Left ventricle myocardium superior (tissue), 1 donor: ENCODE measurements around the gene CNIH1. TPM values are rescaled to one million over a fixed set of nuclear protein-coding genes. Genes with fewer than 3 reads are reported as not detected.
"Not testable (repeated sequence)": the region's sequence is repeated elsewhere in the genome, so short reads cannot be mapped to it uniquely, and the experiment has no call there.

Experiments
- ATAC-seq: fragments of 200-7000 bp; cut with Tn5 transposase; one replicate; pipeline ENCODE4 v1.9.1; 2020; ENCODE audit warnings: mild to moderate bottlenecking, moderate library complexity
- DNase-seq: peaks from one replicate; pipeline ENCODE4 v3.0.0-alpha.2; 2020
- intact Hi-C: fragments of 100-400 bp; cut with micrococcal nuclease; formaldehyde crosslinking; loops from one replicate; pipeline ENCODE4 v1.11.0; 2022
- total RNA-seq: library from RNA; stranded (reverse); fragmentation: NEBNext Ultra II Directional; extraction: Animal tissue kit (Norgen Biotek cat#: 25700); gene quantifications from one replicate; pipeline ENCODE4 v1.2.1, GENCODE V29; 2021
- donor health status: DM: no; HTN: yes; CAD: no; lungs with severe emphysema.

Gene CNIH1
- total RNA-seq, 1 donor from 2014 or later: 102 TPM

DNA sequence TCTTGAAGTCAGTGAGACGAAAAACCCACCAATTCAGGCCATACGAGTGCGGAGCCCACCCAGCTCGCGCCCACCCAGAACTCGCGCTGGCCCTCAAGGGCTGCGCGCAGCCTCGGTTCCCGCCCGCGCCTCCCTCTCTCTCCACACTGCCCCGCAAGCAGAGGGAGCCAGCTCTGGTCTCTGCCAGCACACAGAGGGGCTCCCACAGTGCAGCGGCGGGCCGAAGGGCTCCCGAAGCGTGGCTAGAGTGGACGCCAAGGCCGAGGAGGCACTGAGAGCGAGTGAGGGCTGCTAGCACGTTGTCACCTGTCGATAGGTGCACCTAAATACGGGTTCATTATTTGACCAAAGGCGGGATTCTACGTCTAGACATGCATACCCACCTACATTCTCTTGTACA is 46.6 kb downstream of the CNIH1 start:
- intact Hi-C loops: no loop called here
- no peak for DNase-seq
- no peak for ATAC-seq

DNA sequence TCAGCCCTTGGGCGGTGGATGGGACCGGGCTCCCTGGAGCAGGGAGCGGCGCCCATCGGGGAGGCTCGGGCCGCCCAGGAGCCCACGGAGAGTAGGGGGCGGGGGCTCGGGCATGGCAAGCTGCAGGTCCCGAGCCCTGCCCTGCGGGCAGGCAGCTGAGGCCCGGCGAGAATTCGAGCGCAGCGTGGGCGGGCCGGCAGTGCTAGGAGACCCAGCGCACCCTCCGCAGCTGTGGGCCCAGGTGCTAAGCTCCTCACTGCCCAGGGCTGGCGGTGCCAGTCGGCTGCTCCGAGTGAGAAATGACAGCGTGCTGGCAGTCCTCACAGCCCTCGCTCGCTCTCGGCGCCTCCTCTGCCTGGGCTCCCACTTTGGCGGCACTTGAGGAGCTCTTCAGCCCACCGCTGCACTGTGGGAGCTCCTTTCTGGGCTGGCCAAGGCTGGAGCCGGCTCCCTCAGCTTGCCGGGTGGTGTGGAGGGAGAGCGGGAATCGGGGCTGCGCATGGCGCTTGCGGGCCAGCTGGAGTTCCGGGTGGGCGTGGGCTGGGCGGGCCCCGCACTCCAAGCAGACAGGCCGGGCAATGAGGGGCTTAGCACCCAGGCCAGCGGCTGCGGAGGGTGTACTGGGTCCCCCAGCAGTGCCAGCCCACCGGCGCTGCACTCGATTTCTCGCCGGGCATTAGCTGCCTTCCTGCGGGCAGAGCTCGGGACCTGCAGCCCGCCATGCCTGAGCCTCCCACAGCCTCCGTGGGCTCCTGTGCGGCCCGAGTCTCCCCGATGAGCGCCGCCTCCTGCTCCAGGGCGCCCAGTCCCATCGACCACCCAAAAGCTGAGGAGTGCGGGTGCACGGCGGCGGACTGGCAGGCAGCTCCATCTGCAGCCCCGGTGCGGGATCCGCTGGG is 47.9 kb downstream of the CNIH1 start:
- ATAC-seq, DNase-seq, intact Hi-C loops: not testable (repeated sequence)

GRCh38 chr14:54392131-54392859 is 48.9 kb downstream of the CNIH1 start:
- intact Hi-C loops: no loop called here
- DNase-seq (no peak), ATAC-seq (no peak)

DNA sequence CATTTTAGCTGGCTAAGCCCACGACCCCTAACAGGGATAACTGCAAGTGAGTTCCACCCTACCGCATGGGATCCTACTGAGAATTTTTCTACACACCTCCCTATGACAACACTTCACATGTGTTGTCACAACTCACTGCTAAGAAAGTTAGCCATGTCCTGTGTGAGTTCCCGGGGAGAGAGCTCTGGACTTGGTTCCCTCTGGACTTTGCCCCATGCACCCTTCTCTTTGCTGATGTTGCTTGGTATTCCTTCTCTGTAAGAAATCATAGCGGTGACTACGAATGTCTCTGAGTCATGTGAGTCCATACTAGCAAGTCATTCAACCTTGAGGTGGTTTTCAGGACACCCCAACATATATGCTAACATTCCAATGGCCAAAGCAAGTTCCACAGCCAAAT is 53.8 kb downstream of the CNIH1 start:
- ATAC-seq (no peak), DNase-seq (no peak)
- intact Hi-C loops: no loop called here

DNA sequence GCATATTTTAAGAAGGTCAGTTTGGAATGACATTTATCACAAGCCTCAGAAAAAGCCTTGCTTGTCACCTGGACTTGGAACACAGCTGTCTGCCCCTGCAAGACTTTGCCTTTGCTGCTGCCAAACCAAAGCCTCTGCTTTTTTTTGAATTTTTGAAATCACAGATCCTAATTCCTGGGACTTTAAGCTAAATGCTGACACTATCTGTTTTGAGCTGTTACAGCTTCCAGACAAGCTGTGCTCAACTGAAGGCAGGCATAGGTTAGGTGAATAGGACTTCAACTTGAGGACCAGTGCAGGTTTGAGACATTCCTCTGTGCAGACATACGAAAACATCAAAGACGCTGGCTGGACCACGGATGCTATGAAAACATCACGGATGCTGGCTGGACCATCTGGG is 55.6 kb downstream of the CNIH1 start:
- no peak for DNase-seq
- intact Hi-C loops: no loop called here
- ATAC-seq: no peak

DNA sequence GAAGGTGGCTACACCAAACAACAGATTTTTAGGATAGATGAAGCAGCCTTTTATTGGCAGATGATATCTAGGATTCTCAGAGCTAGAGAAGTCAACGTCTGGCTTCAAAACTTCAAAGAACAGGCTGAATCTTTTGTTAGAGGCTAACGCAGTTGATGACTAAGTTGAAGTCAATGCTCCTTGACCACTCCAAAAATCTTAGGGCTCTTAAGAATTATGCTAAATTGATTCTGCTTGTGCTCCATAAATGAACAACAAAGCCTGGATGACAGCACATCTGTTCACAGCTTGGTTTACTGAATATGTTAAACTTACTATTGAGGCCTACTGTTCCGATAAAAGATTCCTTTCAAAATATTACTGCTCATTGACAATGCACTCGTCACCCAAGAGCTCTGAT is 57.3 kb downstream of the CNIH1 start:
- intact Hi-C loops: no loop called here
- DNase-seq (no peak), ATAC-seq (no peak)

- DNase-seq: no peak
- ATAC-seq: no peak
- intact Hi-C loops: no loop called here
These were observed 59.4 kb downstream of the CNIH1 start for GRCh38 chr14:54381821-54382220.

DNA sequence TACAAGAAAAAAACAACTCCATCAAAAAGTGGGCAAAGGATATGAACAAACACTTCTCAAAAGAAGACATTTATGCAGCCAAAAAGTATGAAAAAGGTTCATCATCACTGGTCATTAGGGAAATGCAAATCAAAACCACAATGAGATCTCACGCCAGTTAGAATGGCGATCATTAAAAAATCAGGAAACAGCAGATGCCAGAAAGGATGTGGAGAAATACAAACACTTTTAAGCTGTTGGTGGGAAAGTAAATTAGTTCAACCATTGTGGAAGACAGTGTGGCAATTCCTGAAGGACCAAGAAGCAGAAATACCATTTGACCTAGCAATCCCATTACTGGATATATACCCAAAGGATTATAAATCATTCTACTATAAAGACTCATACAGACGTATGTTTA is 60.6 kb downstream of the CNIH1 start:
- intact Hi-C loops, DNase-seq, ATAC-seq: not testable (repeated sequence)

- ATAC-seq, intact Hi-C loops, DNase-seq: not testable (repeated sequence)
These were observed 62.3 kb downstream of the CNIH1 start for GRCh38 chr14:54378893-54379292.

DNA sequence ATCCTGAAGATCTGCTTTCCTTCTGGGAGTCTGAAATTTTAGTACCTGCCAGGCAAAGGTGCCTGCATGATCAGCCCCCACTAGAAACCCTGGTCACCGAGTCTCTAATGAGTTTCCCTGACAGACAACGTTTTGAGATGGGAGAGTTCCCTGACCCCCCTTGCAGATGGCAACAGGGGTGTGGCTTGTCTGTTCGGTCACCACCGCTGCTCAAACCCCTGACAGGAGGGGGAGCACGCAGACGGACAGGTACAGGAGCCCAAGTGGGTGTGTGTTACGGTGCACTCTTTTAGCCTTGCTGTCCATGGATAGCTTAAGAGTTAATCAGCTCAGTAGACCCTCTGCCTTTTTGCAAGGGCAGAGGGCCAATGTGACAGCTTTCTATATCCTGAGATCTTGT is 63.7 kb downstream of the CNIH1 start:
- no peak for ATAC-seq
- no peak for DNase-seq
- intact Hi-C loops: no loop called here

GRCh38 chr14:54374117-54374884 is 66.9 kb downstream of the CNIH1 start:
- intact Hi-C loops: no loop called here
- ATAC-seq: peak; percentile 56
- DNase-seq: no peak

Other genes with a start within 250 kb of the CNIH1 start
- gene CDKN3, start 44.4 kb downstream of the CNIH1 start, total RNA-seq: 5.5 TPM
- gene GMFB, start 47.6 kb upstream of the CNIH1 start, total RNA-seq: 27.3 TPM
- 20.7 TPM for gene CGRRF1, start 68.5 kb upstream of the CNIH1 start, total RNA-seq
- 150 TPM for gene SAMD4A, start 125.8 kb upstream of the CNIH1 start, total RNA-seq